ENCODE measurements around the gene CHCHD6.

CHCHD6 gene

GRCh38 chr3:126896067-126896441, 192.0 kb downstream of the CHCHD6 start:
- no peak for DNase-seq (ENCODE audit: low read depth)

GRCh38 chr3:126896968-126897367, 192.9 kb downstream of the CHCHD6 start:
- DNase-seq (ENCODE audit: low read depth): no peak

DNA sequence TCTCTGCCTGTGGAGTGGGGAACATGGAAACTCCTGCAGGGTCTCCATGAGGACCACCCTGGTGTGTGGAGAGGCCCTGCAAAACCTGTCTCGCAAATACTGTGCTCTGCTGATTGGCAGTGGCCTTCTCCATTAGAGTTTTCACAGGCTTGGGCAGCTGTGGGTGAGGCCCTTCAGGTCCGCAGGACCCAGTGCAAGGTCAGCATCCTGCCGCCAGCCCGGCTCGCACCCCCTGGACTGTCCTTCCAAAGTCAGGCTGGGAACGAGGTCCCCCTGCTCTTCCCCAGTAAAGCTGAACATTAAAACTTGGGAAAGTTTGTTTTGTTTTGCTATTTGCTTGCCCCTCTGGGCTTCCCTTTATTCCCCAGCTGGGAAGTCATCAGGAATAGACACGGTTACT, 193.9 kb downstream of the CHCHD6 start:
- no peak for DNase-seq (ENCODE audit: low read depth)

GRCh38 chr3:126900859-126901540, 197.0 kb downstream of the CHCHD6 start:
- DNase-seq (ENCODE audit: low read depth): no peak

DNA sequence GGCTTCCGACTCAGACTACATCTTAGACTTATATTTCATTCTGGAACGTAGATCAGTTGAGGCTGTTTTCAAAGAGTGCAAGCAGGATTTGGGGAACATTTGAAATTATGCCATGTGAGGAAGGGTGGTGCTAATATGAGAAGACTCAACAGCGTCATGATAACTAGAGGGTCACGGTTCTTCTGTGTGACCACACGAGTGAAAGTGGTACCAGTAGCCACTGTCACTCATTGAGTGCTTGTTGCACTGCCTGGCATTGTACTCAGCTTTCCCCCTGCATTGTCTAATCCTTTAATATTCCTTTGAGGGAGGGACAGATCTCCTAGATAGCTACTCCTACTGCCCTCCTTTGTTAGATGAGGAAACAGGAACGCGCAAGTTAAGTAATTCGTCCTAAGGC, 197.6 kb downstream of the CHCHD6 start:
- no peak for DNase-seq (ENCODE audit: low read depth)

DNA sequence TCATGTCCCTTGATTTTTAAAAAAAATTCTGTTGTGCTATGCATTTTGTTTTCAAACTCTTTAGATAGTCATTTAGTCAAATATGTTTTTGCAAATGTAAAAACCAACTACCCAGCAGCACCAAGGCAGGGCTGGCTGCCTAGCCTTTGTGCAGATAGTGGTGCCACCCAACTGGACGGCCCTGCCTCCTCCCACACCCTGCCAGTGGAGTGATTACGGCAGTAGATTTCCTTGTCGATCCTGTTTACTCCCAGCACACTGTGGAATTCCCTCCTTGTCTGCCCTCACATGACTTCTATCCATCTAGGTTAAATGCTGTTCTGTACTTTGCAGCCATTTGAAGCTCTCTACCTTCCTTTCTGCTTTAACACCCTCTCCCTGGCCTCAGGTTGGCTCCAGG, 199.5 kb downstream of the CHCHD6 start:
- no peak for DNase-seq (ENCODE audit: low read depth)

GRCh38 chr3:126907557-126907956, 203.5 kb downstream of the CHCHD6 start:
- peak; percentile 38 for DNase-seq (ENCODE audit: low read depth)

GRCh38 chr3:126908752-126909275, 204.8 kb downstream of the CHCHD6 start:
- no peak for DNase-seq (ENCODE audit: low read depth)

- DNase-seq (ENCODE audit: low read depth): no peak
These were observed 206.2 kb downstream of the CHCHD6 start for GRCh38 chr3:126910231-126910630.

DNA sequence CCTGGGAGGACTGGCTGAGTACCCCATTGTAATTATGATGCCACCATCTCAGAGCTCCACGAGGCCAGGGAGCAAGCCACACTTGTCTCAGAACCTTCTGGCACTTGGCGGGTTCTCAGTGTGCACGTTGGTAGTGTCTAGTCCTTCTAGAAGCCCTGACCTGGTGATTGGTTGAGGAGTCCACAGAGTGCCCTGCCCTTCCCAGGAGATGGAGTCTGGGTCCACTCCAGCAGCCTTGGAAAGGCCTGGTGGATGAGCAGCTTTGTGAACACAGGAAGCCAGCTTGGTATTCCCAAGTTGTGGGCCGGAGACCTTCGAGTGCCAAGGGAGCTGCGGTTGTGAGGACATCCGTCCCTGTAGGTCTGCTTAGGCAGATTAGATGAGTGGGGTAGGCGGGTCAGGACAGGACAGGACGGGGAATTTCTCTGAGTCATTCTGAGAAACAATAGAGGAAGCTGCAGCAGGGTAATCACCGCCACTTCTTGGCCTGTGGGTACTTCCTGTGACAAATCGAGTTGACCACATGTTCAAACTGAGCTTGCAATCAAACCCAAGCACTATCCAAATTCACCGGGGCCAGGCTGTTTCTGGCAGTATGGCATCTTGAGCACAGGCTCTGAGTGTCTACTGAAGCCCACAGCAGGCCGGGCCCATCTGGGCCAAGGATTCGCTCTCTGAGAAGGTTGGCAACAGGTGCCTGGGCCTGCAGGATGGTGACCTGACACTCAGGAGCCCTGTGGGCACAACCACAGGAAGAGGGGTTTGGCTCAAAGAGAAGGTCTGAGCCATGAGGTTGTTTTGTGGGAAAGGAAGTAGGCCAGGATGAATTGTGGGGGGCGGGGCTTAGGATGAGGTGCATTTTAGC, 207.4 kb downstream of the CHCHD6 start:
- DNase-seq (ENCODE audit: low read depth): peak; percentile 78

- DNase-seq (ENCODE audit: low read depth): no peak
These were observed 208.0 kb downstream of the CHCHD6 start for GRCh38 chr3:126912027-126912422.

- DNase-seq (ENCODE audit: low read depth): no peak
These were observed 208.6 kb downstream of the CHCHD6 start for GRCh38 chr3:126912491-126913195.

GRCh38 chr3:126913524-126913923, 209.5 kb downstream of the CHCHD6 start:
- no peak for DNase-seq (ENCODE audit: low read depth)

DNA sequence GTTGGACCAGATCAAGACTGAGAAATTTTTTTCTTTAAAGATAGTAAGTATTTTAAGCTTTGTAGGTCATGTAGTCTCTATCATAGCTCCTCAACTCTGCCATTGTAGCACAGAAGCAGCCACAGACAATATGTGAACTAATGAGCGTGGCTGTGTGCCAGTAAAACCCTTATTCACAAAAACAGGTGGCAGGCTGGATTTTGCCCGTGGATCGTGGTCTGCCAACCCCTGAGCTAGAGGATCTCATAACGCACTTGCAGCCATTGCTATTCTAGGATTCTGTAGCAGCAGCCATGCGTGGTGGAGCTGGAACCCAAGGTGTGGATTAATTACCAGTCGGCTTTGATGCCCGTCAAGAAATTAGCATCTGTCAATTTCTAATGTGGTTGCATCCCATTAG, 210.2 kb downstream of the CHCHD6 start:
- DNase-seq (ENCODE audit: low read depth): no peak

- no peak for DNase-seq (ENCODE audit: low read depth)
These were observed 211.0 kb downstream of the CHCHD6 start for GRCh38 chr3:126915015-126915414.

DNA sequence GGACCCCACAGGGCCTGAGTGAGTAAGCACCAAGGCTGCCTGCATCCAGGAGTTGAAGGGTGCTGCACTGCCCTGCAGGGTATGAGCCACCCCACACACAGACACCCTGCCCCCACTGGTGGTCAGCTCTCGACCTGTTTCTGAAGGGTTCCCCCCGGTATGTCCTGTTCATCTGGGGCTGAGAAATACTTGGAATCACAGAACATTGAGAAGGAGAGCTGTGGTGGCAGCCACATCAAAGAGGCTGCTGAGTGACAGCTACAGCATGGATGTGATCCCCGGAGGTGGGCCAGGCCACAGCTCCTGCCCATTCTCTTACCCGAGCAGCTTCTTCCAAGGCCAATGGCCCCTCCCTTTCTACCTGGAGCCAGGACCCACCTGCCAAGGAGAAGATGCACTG, 212.5 kb downstream of the CHCHD6 start:
- no peak for DNase-seq (ENCODE audit: low read depth)

GRCh38 chr3:126917232-126917804, 213.3 kb downstream of the CHCHD6 start:
- DNase-seq (ENCODE audit: low read depth): no peak

- no peak for DNase-seq (ENCODE audit: low read depth)
These were observed 214.3 kb downstream of the CHCHD6 start for GRCh38 chr3:126918355-126918821.

- DNase-seq (ENCODE audit: low read depth): no peak
These were observed 217.2 kb downstream of the CHCHD6 start for GRCh38 chr3:126921085-126921824.

GRCh38 chr3:126922466-126922865, 218.4 kb downstream of the CHCHD6 start:
- DNase-seq (ENCODE audit: low read depth): no peak

DNA sequence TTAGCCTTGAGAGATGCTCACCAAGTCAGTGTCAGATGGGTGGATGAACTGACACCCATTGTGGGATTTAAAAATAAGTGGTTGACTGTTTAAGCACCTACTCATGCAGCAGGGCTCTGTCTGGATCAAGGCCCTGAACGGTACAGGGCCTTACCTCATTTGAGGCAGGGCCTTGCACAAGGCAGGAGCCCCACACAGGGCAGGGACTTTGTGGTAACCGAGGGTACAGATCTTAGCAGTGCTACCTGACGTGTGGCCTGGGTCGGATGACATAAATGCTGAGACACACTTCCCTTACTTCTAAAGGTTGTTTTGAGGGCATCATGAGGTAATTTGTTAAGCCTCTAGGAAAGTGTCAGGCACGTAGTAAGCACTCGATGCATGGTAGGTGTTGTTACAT, 219.4 kb downstream of the CHCHD6 start:
- no peak for DNase-seq (ENCODE audit: low read depth)

All from fibroblast of gingiva (primary cell).